A549 treated with RU486 at 1 μM for 4 hours (cell line): ENCODE results near the gene CWF19L1. TPM values are rescaled to one million over a fixed set of nuclear protein-coding genes. Genes with fewer than 3 reads are reported as not detected.

Experiments
- total RNA-seq: library from RNA; stranded (reverse); fragments of 200-300 nt; extraction: Qiagen RNA extraction; gene quantifications from 5 replicates; pipeline ENCODE4 v1.2.3, GENCODE V29; 2022; ENCODE audit warnings: low read depth

CWF19L1 gene
- total RNA-seq = 21.6 to 25.1 TPM (median 22.6 TPM) in 5 replicates

GRCh38 chr10:100267239-100268104 is at the start of gene CWF19L1:
Gene CWF19L1 (minus strand): TSS chr10:100267638. CDS start chr10:100267593, 45 bp downstream.

DNA sequence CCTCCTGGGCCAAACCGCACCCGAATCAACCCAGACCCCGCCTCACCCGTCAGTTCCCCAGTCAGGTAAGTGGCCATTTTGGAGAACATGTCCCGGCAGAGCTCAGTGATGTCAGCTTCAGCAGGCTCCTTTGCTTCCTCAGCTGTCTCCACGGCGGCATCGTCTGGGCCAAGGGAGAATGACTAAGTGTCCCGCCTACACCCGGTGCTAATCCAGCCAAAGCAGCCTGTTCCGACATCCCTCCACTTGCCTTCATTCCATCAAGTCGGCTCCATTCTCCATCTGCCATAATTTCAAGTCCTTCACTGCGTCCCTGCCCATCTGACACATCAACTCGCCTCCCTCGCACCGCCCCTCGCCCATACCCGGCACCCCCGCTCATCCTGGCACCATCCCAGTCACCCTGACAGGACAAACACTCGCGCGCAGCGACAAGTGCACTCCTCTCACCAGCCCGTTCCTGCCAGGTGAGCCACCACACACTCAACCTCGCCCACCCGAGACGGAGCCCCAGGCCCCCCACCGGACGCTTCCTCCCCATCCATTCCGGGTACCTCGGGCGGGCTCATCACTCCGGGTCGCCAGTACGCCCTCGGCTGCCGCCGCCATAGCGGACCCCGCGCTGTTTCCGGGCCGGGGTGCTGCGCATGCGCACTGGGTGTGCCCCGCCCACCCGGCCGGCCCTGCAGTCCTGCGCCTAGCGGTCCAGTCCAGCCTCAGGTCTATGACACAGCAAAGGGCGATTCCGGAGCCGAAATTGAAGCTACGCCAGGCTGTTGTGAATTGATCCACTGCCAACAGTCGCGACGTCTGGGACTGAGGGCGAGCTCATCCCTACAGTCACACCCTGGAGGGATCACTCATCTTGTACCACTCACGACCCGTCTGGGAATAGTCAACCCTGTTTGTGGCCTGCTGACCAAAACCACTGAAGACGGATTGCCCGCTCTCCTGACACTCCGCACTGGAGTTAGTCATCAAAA is 18.9 kb upstream of the CWF19L1 start, which contains the start of gene BLOC1S2:
Gene BLOC1S2 (minus strand): TSS at position 630 of the 983 bp plus-strand sequence. CDS start 21 bp downstream, at position 609.

DNA sequence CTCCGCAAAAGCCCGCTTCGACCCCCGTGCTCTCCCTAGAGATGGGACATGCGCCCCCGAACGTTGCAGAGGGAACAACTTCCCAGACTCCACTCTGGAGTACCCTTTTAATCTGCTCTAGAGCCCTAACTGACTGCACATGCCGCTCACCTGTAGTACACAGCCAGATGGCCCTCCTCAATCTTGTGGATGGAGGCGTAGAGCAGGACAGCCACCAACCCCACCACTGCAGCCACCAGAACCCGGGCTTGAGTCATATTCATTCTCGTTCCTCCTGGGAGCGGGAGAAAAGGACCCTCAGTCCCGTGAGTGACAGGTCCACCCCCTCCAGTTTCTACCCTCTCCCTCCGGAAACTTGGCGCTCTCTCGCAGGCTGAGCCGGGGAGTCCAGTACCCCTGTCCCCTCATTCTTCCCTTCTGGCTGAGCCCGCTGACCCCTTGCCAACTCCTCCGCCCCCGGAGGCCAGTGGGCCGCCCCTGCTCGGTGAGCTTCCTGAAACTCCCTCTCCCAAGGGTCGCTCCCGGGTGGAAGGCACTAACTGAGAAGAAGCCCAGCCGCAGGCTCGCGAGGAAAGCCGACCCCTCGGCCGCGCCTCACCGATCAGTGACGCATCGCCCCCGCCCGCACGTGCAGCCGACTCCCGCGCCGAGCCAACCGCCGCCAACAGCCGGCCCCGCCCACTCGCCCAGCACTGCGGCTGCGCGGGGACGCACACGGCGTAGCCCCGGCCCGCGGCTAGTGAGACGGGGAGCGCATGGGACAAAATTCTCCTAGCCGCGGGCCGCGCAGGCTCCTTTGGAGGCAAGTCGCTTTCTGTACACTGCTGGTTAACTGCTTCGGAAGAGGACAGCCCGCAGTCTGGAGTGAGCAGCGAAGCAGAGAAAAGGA is 81.8 kb downstream of the CWF19L1 start, which contains the start of gene ERLIN1:
Gene ERLIN1 (minus strand): TSS at position 666 of the 889 bp plus-strand sequence. CDS start 403 bp downstream, at position 263.

Other genes starting within 250 kb of the CWF19L1 start
- 0.18 to 0.43 TPM (median 0.39 TPM) in 5 replicates for gene CPN1, start 185.8 kb downstream of the CWF19L1 start, total RNA-seq
- gene ERLIN1, start 81.6 kb downstream of the CWF19L1 start, total RNA-seq = 42.5 to 67.9 TPM (median 54.3 TPM) in 5 replicates
- gene CHUK, start 38.0 kb downstream of the CWF19L1 start, total RNA-seq = 12.2 to 25.4 TPM (median 22.2 TPM) in 5 replicates
- 83.3 to 121 TPM (median 103 TPM) in 5 replicates for gene BLOC1S2, start 19.0 kb upstream of the CWF19L1 start, total RNA-seq
- gene PKD2L1, start 62.6 kb upstream of the CWF19L1 start, total RNA-seq = 0.07 TPM in 1 of 5 replicates, not detected in the others
- 139 to 206 TPM (median 183 TPM) in 5 replicates for gene SCD, start 79.6 kb upstream of the CWF19L1 start, total RNA-seq
- gene WNT8B, start 195.4 kb upstream of the CWF19L1 start, total RNA-seq = 0.08 TPM in 1 of 5 replicates, not detected in the others